ENCODE results near the gene M1AP.
"Not testable (repeated sequence)": the region's sequence is repeated elsewhere in the genome, so short reads cannot be mapped to it uniquely, and the experiment has no call there.

M1AP gene

GRCh38 chr2:74646834-74647482 lies 1.2 kb downstream of the M1AP start:
- DNase-seq (ENCODE audit: low spot score), result no peak
- in situ Hi-C loops (cut with MboI; ENCODE audit: low sequenced_read_pairs, unreplicated experiment), result no loop called here
- TF ChIP-seq CTCF (IDR thresholded peaks at IDR 0.05; ENCODE audit: borderline replicate concordance, control extremely low read depth, extremely low read depth, insufficient read depth, missing control alignments), result no peak

GRCh38 chr2:74646201-74646600 lies 1.9 kb downstream of the M1AP start:
- no peak for TF ChIP-seq CTCF (IDR thresholded peaks at IDR 0.05; ENCODE audit: borderline replicate concordance, control extremely low read depth, extremely low read depth, insufficient read depth, missing control alignments)
- in situ Hi-C loops (cut with MboI; ENCODE audit: low sequenced_read_pairs, unreplicated experiment), result no loop called here
- DNase-seq (ENCODE audit: low spot score), result no peak

- DNase-seq (ENCODE audit: low spot score), result no peak
- TF ChIP-seq CTCF (IDR thresholded peaks at IDR 0.05; ENCODE audit: borderline replicate concordance, control extremely low read depth, extremely low read depth, insufficient read depth, missing control alignments), result no peak
- in situ Hi-C loops (cut with MboI; ENCODE audit: low sequenced_read_pairs, unreplicated experiment), result no loop called here
Measured at GRCh38 chr2:74645344-74645743, 2.8 kb downstream of the M1AP start.

- DNase-seq (ENCODE audit: low spot score), result no peak
- in situ Hi-C loops (cut with MboI; ENCODE audit: low sequenced_read_pairs, unreplicated experiment), result no loop called here
- TF ChIP-seq CTCF (IDR thresholded peaks at IDR 0.05; ENCODE audit: borderline replicate concordance, control extremely low read depth, extremely low read depth, insufficient read depth, missing control alignments), result no peak
Measured at GRCh38 chr2:74639550-74639949, 8.6 kb downstream of the M1AP start.

- no peak for DNase-seq (ENCODE audit: low spot score)
- in situ Hi-C loops (cut with MboI; ENCODE audit: low sequenced_read_pairs, unreplicated experiment), result no loop called here
- no peak for TF ChIP-seq CTCF (IDR thresholded peaks at IDR 0.05; ENCODE audit: borderline replicate concordance, control extremely low read depth, extremely low read depth, insufficient read depth, missing control alignments)
Measured at GRCh38 chr2:74632939-74633312, 15.2 kb downstream of the M1AP start.

GRCh38 chr2:74632209-74632938 lies 15.8 kb downstream of the M1AP start:
- in situ Hi-C loops (cut with MboI; ENCODE audit: low sequenced_read_pairs, unreplicated experiment), result no loop called here
- no peak for DNase-seq (ENCODE audit: low spot score)
- no peak for TF ChIP-seq CTCF (IDR thresholded peaks at IDR 0.05; ENCODE audit: borderline replicate concordance, control extremely low read depth, extremely low read depth, insufficient read depth, missing control alignments)

- DNase-seq (ENCODE audit: low spot score); in situ Hi-C loops (cut with MboI; ENCODE audit: low sequenced_read_pairs, unreplicated experiment): not testable (repeated sequence)
Measured at GRCh38 chr2:74630454-74630853, 17.7 kb downstream of the M1AP start.
